MV-4-11 (cell line): Measurements from ENCODE around the gene SIAH3.

Source experiments
- DNase-seq: peaks from one replicate; lab custom pipeline; 2025; lab: John Stamatoyannopoulos, UW

The SIAH3 gene

DNA sequence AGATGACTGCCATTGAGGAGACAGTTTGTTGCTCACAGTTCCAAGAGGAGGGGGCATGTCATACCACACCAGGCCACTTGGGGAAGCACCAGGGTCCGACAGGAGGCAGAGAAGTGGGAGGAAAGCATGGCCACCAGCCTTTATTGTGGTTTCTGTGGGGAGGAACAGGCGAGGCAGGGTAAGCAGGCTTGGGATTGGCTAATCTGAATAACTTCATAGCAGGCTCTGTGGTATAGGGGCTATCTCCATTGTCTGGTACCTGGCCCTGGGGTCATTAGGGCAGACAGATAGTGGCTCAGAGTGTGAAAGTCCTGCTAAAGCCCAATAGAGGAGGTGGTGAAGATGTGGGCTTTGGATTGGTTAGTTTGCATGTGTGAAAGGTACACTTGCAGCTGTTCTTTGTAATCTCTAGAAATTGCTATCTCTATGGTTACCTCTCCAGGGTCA lies 114.0 kb downstream of the SIAH3 start:
- DNase-seq = peak; percentile 53

- no peak for DNase-seq
These were observed 118.2 kb downstream of the SIAH3 start for GRCh38 chr13:45733361-45733760.

- DNase-seq = no peak
These were observed 118.6 kb downstream of the SIAH3 start for GRCh38 chr13:45732916-45733315.

- no peak for DNase-seq
These were observed 120.1 kb downstream of the SIAH3 start for GRCh38 chr13:45731455-45731854.

- peak; percentile 76 for DNase-seq
These were observed 122.8 kb downstream of the SIAH3 start for GRCh38 chr13:45728759-45729158.
